IPS-18c (cell line): Measurements from ENCODE around the gene AKR1B1.

Experiments used
- H3K4me3 ChIP-seq: 2 replicates; pipeline ENCODE4 v1.7.0; 2013; ENCODE audit warnings: low read depth, mild to moderate bottlenecking, low read length, moderate library complexity; ENCODE audit not compliant: insufficient read depth
- H3K9me3 ChIP-seq: one replicate; pipeline ENCODE4 v1.6.1; 2013; ENCODE audit warnings: mild to moderate bottlenecking, low read length, moderate library complexity; ENCODE audit not compliant: control insufficient read depth, insufficient read depth

AKR1B1 gene

GRCh38 chr7:134403062-134403461, 55.8 kb downstream of the AKR1B1 start:
- no peak overlapping the region for H3K4me3 ChIP-seq
- H3K9me3 ChIP-seq = no peaks in the 10 kb centered on the region

DNA sequence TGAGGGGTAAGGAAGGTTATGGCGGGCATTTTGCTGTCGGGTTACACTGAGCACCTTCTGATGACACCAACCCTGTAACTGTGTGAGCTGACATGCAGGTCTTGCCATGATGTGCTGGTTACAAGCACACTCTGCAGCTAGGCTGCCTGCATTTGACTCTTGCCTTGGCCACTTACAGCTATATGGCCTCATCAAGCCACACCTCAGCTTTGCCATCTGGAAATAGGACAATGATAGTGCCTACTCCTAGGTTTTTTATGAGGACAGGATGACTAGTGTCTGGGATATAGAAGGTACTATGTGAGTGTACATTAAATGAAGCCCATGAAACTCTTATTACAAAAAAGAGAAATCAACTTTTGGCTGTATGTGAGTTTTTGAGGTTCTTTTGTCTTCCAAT, 58.0 kb downstream of the AKR1B1 start:
- no peaks in the 10 kb centered on the region for H3K9me3 ChIP-seq
- no peak overlapping the region for H3K4me3 ChIP-seq

GRCh38 chr7:134396031-134396430, 62.9 kb downstream of the AKR1B1 start:
- Histone ChIP-seq H3K4me3 (no peak overlapping the region), H3K9me3 (no peaks in the 10 kb centered on the region)

GRCh38 chr7:134395604-134396003, 63.3 kb downstream of the AKR1B1 start:
- Histone ChIP-seq H3K4me3 (no peak overlapping the region), H3K9me3 (no peaks in the 10 kb centered on the region)

DNA sequence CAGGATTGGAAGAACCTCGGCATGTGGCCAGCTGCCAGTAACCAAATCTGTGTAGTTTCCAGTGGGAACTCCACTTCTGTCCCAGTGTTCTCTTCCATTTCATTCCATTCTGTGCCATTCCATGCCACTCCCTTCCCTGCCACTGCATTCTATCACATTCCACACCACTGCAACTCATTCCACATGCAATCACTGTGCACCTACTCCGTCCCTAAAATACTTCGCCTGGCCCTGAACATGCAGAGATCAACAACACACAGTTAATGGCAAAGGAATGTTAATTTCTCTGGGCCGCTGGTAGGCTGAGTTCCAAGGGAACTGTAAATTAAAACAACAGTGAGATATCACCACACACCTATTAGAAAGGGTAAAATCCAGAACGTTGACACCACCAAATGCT, 64.8 kb downstream of the AKR1B1 start:
- Histone ChIP-seq H3K9me3 (no peaks in the 10 kb centered on the region), H3K4me3 (no peak overlapping the region)
